Naive B cell (primary cell): ENCODE measurements around the gene DUSP28. TPM values are rescaled to one million over a fixed set of nuclear protein-coding genes. Genes with fewer than 3 reads are reported as not detected.
"Not testable (repeated sequence)": the region's sequence is repeated elsewhere in the genome, so short reads cannot be mapped to it uniquely, and the experiment has no call there.

Experiments
- ATAC-seq, 2 donors: fragments of 150-1000 bp; cut with Tn5 transposase; 2 replicates each; pipeline ENCODE4 v1.10.0; 2021; ENCODE audit warnings: low read depth in 2 of 2, mild to moderate bottlenecking in 2 of 2, moderate library complexity in 2 of 2
- DNase-seq: peaks from one replicate; pipeline ENCODE4 v3.0.0; 2022
- H3K27ac Mint-ChIP-seq, 6 donors: one replicate each; pipeline ENCODE4 v1.8.0; 2020 to 2022; ENCODE audit warnings: mild to moderate bottlenecking in 6 of 6, mixed read lengths in 6 of 6, moderate library complexity in 5 of 6, inconsistent platforms in 2 of 6
- H3K27me3 Mint-ChIP-seq, 3 donors: one replicate each; pipeline ENCODE4 v1.8.0; 2021 to 2022; ENCODE audit warnings: mixed read lengths in 3 of 3, mild to moderate bottlenecking in 1 of 3
- H3K36me3 Mint-ChIP-seq, 2 donors: one replicate each; pipeline ENCODE4 v1.8.0; 2020 to 2022; ENCODE audit warnings: mixed read lengths in 2 of 2, inconsistent platforms in 1 of 2, mild to moderate bottlenecking in 1 of 2
- H3K4me1 Mint-ChIP-seq, 3 donors: one replicate each; pipeline ENCODE4 v1.8.0; 2020 to 2022; ENCODE audit warnings: mixed read lengths in 3 of 3, inconsistent platforms in 1 of 3, mild to moderate bottlenecking in 1 of 3, moderate library complexity in 1 of 3
- H3K4me3 Mint-ChIP-seq, 8 donors: one replicate each; pipeline ENCODE4 v1.8.0; 2020 to 2022; ENCODE audit warnings: mild to moderate bottlenecking in 8 of 8, mixed read lengths in 8 of 8, moderate library complexity in 8 of 8, inconsistent platforms in 2 of 8
- H3K9me3 Mint-ChIP-seq, 7 donors: one replicate each; pipeline ENCODE4 v1.8.0; 2020 to 2022; ENCODE audit warnings: mixed read lengths in 7 of 7, mild to moderate bottlenecking in 5 of 7, inconsistent platforms in 2 of 7, moderate library complexity in 1 of 7
- polyA plus RNA-seq, 6 donors: library from polyadenylated mRNA; unstranded; fragments of 300-500 nt; fragmentation: Illumina TruSeq; gene quantifications; one replicate each; pipeline ENCODE4 v1.2.3, GENCODE V29; 2021; ENCODE audit warnings: low read depth in 6 of 6

The DUSP28 gene
- polyA plus RNA-seq, 6 donors from 2014 or later: 20.5 to 39.0 (median 24.7) TPM

GRCh38 chr2:240530181-240530580 is 30.0 kb upstream of the DUSP28 start:
- no peak overlapping the region for H3K4me3 Mint-ChIP-seq
- H3K27me3 Mint-ChIP-seq: no peaks in the 10 kb centered on the region
- H3K4me1 Mint-ChIP-seq: peaks cover 10 to 14% (median 11%) of the 10 kb centered on the region in 3 donors
- H3K27ac Mint-ChIP-seq: no peak overlapping the region
- no peak for ATAC-seq
- H3K36me3 Mint-ChIP-seq: peaks cover 36 to 73% of the 10 kb centered on the region in 2 donors
- DNase-seq: no peak
- peaks cover 18 to 37% (median 32%) of the 10 kb centered on the region in 7 donors for H3K9me3 Mint-ChIP-seq

- Mint-ChIP-seq H3K4me3 (no peak overlapping the region), H3K36me3 (peaks cover 41 to 68% of the 10 kb centered on the region in 2 donors), H3K27ac (no peak overlapping the region), H3K4me1 (peaks cover 6 to 20% (median 14%) of the 10 kb centered on the region in 3 donors), H3K9me3 (peaks cover 18 to 37% (median 32%) of the 10 kb centered on the region in 7 donors), H3K27me3 (no peaks in the 10 kb centered on the region)
- ATAC-seq: no peak
- no peak for DNase-seq
Measured at GRCh38 chr2:240531038-240531437, 29.1 kb upstream of the DUSP28 start.

- Mint-ChIP-seq H3K9me3 (peaks cover 16 to 36% (median 30%) of the 10 kb centered on the region in 7 donors), H3K27ac (no peak overlapping the region), H3K4me1 (peaks cover 2 to 21% (median 11%) of the 10 kb centered on the region in 3 donors), H3K27me3 (no peaks in the 10 kb centered on the region), H3K36me3 (peaks cover 40 to 62% of the 10 kb centered on the region in 2 donors), H3K4me3 (no peak overlapping the region)
- ATAC-seq (no peak), DNase-seq (no peak)
Measured at GRCh38 chr2:240532031-240532775, 28.0 kb upstream of the DUSP28 start.

- H3K9me3 Mint-ChIP-seq: peaks cover 0 to 10% (median 3%) of the 10 kb centered on the region in 7 donors
Measured at GRCh38 chr2:240538031-240538780, 22.0 kb upstream of the DUSP28 start.

GRCh38 chr2:240539101-240539500 is 21.1 kb upstream of the DUSP28 start:
- H3K9me3 Mint-ChIP-seq, H3K27me3 Mint-ChIP-seq, ATAC-seq, DNase-seq: not testable (repeated sequence)
- Mint-ChIP-seq H3K36me3 (peaks cover 19 to 39% of the 10 kb centered on the region in 2 donors), H3K4me3 (peak overlapping the region in 1 of 8 donors; percentile 72), H3K4me1 (peaks cover 6 to 18% (median 16%) of the 10 kb centered on the region in 3 donors), H3K27ac (peak overlapping the region in 1 of 6 donors; percentile 63)

More at GRCh38 chr2:240538031-240538780, 22.0 kb upstream of the DUSP28 start:
- Mint-ChIP-seq H3K4me1 (peaks cover 6 to 18% (median 16%) of the 10 kb centered on the region in 3 donors), H3K27ac (peak overlapping the region in 1 of 6 donors; percentile 83), H3K27me3 (no peaks in the 10 kb centered on the region), H3K4me3 (peak overlapping the region in 1 of 8 donors; percentile 30), H3K36me3 (peaks cover 25 to 44% of the 10 kb centered on the region in 2 donors)
- ATAC-seq (no peak), DNase-seq (no peak)

- no peak overlapping the region for H3K4me3 Mint-ChIP-seq
- ATAC-seq (no peak), DNase-seq (no peak)
- peak overlapping the region in 3 of 6 donors; percentile 33 to 65 (median 34) for H3K27ac Mint-ChIP-seq
- H3K4me1 Mint-ChIP-seq: peaks cover 6 to 16% (median 16%) of the 10 kb centered on the region in 3 donors
- no peaks in the 10 kb centered on the region for H3K9me3 Mint-ChIP-seq
- H3K27me3 Mint-ChIP-seq: no peaks in the 10 kb centered on the region
- peaks cover 18 to 31% of the 10 kb centered on the region in 2 donors for H3K36me3 Mint-ChIP-seq
Measured at GRCh38 chr2:240539906-240540305, 20.3 kb upstream of the DUSP28 start.

- H3K36me3 Mint-ChIP-seq: peaks cover 0 to 8% of the 10 kb centered on the region in 2 donors
- DNase-seq (no peak), ATAC-seq (no peak)
- H3K9me3 Mint-ChIP-seq: no peaks in the 10 kb centered on the region
- H3K4me3 Mint-ChIP-seq: peak overlapping the region in 2 of 8 donors; percentile 49 to 73
- no peaks in the 10 kb centered on the region for H3K27me3 Mint-ChIP-seq
- peak overlapping the region; percentile 39 to 92 (median 77) for H3K27ac Mint-ChIP-seq
- H3K4me1 Mint-ChIP-seq: peaks cover 21 to 33% (median 24%) of the 10 kb centered on the region in 3 donors
Measured at GRCh38 chr2:240551288-240551687, 8.9 kb upstream of the DUSP28 start.

GRCh38 chr2:240551811-240552210 is 8.3 kb upstream of the DUSP28 start:
- DNase-seq (peak; percentile 25), ATAC-seq (peak; percentile 79 to 82)
- Mint-ChIP-seq H3K9me3 (no peaks in the 10 kb centered on the region), H3K36me3 (peaks cover 0 to 8% of the 10 kb centered on the region in 2 donors), H3K4me3 (peak overlapping the region in 6 of 8 donors; percentile 1 to 82 (median 52)), H3K4me1 (peaks cover 27 to 39% (median 29%) of the 10 kb centered on the region in 3 donors), H3K27me3 (no peaks in the 10 kb centered on the region), H3K27ac (peak overlapping the region; percentile 39 to 92 (median 77))

GRCh38 chr2:240553956-240554480 is 6.1 kb upstream of the DUSP28 start:
- DNase-seq: no peak
- H3K9me3 Mint-ChIP-seq: no peaks in the 10 kb centered on the region

GRCh38 chr2:240554767-240555493 is 5.2 kb upstream of the DUSP28 start:
- Mint-ChIP-seq H3K36me3 (peaks cover 0 to 8% of the 10 kb centered on the region in 2 donors), H3K4me3 (peak overlapping the region in 1 of 8 donors; percentile 76), H3K27ac (peak overlapping the region in 3 of 6 donors; percentile 5 to 67 (median 66)), H3K4me1 (peaks cover 46 to 61% (median 49%) of the 10 kb centered on the region in 3 donors), H3K27me3 (peaks cover 0 to 3% (median 0%) of the 10 kb centered on the region in 3 donors), H3K9me3 (no peaks in the 10 kb centered on the region)
- DNase-seq (no peak), ATAC-seq (no peak)

More at GRCh38 chr2:240553956-240554480, 6.1 kb upstream of the DUSP28 start:
- Mint-ChIP-seq H3K27me3 (peaks cover 0 to 3% (median 0%) of the 10 kb centered on the region in 3 donors), H3K4me1 (peaks cover 39 to 51% (median 40%) of the 10 kb centered on the region in 3 donors), H3K4me3 (no peak overlapping the region), H3K27ac (no peak overlapping the region), H3K36me3 (peaks cover 0 to 8% of the 10 kb centered on the region in 2 donors)
- ATAC-seq: no peak

- Mint-ChIP-seq H3K4me3 (peak overlapping the region in 1 of 8 donors; percentile 76), H3K9me3 (no peaks in the 10 kb centered on the region), H3K27ac (peak overlapping the region in 1 of 6 donors; percentile 66), H3K4me1 (peaks cover 46 to 61% (median 49%) of the 10 kb centered on the region in 3 donors), H3K27me3 (peaks cover 0 to 3% (median 0%) of the 10 kb centered on the region in 3 donors), H3K36me3 (peaks cover 0 to 7% of the 10 kb centered on the region in 2 donors)
- DNase-seq: no peak
- ATAC-seq: no peak
Measured at GRCh38 chr2:240555541-240556250, 4.5 kb upstream of the DUSP28 start.

GRCh38 chr2:240556553-240557100 is 3.5 kb upstream of the DUSP28 start:
- Mint-ChIP-seq H3K36me3 (peaks cover 0 to 4% of the 10 kb centered on the region in 2 donors), H3K27me3 (peaks cover 0 to 3% (median 0%) of the 10 kb centered on the region in 3 donors), H3K9me3 (no peaks in the 10 kb centered on the region), H3K27ac (peak overlapping the region in 2 of 6 donors; percentile 60 to 67), H3K4me1 (peaks cover 50 to 60% (median 51%) of the 10 kb centered on the region in 3 donors), H3K4me3 (peak overlapping the region in 7 of 8 donors; percentile 23 to 66 (median 49))
- DNase-seq: peak; percentile 34
- no peak for ATAC-seq
